Activated effector memory CD4-positive, alpha-beta T cell treated with Interleukin-2 at 50 U/mL for 16 hours (primary cell): ENCODE data around the gene LRMDA.

Experiments used
- DNase-seq: peaks from one replicate; pipeline ENCODE4 v3.0.0-alpha.2; 2020

Gene LRMDA

DNA sequence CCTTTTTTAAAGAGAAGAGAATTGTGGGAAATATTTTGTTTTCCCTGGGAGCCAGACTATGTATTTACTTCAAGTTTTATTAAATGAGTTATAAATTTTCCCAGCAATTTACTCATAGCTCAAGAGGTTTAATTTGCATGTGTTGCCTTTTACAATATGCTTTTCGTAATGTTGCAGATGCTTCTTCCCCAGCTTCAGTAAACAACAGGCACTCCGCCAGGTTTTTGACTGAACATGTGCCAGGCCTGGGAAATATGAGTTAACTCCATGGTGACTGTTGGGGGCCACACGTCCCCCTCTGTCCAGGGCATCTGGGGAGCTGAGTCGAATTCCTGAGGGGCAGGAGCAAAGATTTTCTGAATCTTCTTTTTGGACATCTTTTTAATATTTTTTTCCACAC lies 545.7 kb downstream of the LRMDA start:
- DNase-seq: no peak

GRCh38 chr10:75978213-75978612 lies 546.8 kb downstream of the LRMDA start:
- DNase-seq: no peak

DNA sequence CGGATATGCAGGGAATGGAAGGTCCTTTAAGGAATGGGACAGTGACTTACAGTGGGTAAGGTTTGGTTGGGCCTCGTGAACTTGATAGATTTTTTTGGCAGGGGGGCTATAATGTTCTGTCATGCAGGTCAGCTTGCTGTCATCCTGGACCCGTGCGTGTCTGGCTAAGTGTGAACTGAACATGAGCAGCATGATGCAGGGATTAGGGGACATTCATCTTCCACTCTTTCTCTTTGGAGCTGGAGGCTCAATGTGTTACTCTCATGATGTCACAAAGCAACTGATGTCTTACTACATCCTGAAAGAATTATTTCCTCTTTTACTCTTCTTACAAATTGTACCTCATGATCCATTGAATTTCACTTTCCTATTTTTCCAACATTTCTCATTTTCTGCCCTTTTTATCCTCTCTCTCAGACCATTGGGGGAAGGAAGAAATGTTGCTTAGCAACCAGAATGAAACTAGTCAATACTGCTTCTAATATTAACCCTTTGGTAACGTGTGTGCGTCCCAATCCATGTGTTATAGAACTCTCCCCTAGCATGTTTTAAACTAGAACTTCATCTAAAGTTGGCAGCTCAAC lies 549.1 kb downstream of the LRMDA start:
- DNase-seq: no peak

DNA sequence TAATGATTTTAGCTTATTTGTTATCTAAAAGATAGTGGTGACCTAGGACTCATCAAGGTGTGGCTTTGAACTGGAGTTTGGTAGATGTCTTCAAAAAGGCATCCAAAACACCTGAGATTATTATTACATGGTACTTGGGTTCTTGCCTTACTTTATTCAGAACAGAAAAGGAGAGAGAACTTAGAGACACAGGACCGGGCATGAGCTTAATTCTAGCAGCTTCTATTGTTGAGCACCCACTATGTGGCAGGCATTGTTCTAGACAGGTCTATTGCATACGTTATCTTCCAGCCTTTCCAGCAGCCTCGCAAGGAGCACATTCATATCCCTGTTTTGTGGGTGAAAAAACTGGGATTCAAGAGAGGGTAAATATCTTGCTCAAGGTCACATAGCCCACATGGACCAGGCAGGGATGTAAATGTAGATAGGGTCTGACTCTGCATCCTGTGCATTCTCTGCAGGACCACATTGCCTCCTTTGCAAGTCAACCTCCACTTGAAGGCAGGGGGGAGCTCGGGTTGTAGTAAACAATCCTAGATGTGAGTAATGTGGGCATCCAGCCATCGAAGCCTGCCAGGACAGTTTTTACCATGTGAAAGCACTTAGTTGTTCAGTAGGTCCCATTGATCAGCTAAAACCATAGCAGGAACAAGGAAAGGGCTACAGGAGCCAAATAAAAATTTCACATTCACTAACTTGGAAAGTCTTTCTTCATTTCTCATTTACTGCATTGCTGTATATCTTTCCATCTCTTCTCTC lies 551.4 kb downstream of the LRMDA start:
- DNase-seq: no peak

DNA sequence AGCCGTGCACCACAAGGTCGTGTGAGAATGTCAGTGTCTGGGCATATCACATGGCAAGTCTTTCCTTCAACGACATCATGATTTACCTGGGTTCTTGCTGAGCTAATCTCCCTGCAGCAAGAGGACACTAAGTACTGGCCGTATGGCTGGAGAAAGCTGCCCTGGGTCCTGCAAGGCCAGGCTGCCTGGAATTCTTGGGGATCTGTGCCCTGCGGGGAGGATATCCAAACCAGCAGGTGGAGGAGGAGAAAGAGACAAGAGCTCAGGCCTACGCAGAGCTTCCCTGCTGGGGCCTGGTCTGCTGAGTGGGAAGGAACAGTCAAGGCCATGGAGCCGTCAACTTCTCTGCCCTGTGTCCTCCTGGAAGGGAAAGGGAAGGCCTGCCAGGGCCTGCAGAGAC lies 552.6 kb downstream of the LRMDA start:
- no peak for DNase-seq

GRCh38 chr10:75987616-75988015 lies 556.2 kb downstream of the LRMDA start:
- DNase-seq: no peak

- no peak for DNase-seq
Measured at GRCh38 chr10:75994357-75995040, 563.1 kb downstream of the LRMDA start.

DNA sequence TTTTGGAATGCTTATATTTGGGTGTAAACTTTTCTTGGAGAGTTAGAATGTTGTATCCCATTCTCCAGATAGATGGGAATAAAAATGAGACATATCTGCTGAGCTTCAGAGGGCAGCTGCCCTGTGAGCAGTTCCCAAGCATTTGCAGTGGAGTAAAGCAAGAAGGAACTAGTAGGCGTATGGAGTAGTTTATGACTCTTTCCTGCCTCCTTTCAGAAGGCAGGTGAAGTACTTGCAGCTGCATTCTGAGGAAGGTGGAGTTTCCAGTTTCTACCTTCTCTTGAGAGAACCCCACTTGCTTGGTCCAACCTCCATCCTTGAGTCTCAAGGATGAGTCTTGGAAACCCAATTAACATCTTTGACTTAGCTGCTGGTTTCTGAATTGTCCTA lies 563.6 kb downstream of the LRMDA start:
- DNase-seq: no peak

DNA sequence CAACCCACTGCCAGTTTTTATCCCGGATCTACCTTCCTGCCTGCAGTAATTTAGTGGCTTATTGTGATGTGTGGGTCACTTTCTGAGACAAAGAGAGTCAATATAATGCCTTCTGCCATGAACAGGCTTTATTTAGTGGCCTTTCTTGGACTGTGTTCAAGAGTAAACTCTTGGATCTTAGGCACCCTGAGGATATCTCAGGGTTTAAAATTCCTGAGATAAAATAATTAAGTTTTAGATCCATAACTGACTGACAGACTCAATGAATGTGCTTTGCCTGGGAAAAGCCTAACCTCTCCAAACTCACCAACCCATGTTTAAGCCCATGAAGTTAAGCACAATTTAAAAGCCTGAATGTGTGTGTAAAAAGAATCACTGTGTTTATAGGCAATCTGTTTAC lies 564.3 kb downstream of the LRMDA start:
- no peak for DNase-seq

GRCh38 chr10:75999001-75999400 lies 567.6 kb downstream of the LRMDA start:
- no peak for DNase-seq

DNA sequence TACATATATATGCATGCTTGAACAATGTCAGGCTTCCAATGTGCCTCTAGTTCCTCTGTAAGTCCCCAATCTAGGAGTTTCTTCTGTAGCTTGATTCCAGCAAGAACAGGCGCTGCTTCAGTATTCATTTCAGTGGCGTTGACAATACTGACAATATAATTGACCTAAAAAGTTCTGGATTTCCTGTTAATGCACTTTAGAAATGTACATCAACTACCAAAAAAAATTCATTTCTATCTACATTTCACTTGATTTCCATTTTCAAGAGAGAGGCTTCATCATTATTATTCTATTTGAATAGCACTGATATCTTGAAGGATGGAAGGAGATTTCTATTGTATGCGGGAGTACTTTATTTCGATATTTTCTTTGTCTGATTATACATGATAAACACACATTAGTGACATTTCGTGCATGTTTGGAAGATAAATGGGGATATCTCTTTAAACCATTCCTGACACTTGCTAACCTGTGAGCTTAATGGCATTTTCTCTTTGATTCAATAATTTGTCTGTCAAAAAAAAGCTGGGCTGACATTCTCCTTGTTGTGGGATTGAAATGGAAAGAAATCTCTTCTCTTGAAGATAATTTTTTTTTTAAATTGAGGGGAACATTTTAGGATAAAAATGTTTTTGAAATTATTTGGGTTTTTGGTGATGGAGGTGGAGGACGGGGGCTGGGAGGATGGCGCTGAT lies 568.2 kb downstream of the LRMDA start:
- DNase-seq: no peak

DNA sequence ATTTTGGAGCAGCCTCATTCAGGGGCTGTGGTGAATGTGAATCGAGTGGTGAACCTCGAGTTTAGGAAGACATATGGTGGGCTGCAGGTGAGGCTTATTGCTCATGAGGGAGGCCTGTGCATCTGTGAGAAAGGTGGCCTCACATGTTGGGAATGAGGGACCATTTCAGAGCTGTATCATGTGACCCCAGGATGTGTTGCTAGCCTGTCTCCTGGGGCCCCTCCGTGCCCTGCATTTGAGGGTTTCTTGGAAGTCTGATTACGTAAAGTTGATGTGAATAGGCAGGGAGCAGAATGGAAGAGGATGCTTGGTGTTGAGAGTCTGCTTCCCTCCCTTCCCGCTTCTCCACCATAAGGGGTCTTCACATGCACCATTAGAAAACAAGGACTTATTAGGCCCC lies 569.1 kb downstream of the LRMDA start:
- no peak for DNase-seq

DNA sequence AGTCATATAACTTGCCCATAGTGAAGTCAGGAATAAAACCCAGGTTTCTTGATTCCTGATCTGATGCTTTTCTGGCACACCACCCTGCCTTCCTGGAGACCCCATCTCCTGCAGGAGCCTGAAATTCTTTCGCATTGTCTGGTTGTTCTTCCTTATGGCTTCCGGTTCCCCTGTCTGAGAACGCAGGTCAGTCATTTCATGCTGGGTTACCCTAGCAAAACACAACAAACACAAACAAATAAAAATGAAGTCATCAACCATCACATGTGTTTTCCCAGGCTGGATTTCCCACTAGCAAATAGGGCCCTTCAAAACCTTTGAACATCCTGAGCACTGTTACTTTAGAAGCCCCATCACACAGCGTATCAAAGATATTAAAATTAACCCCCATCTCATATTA lies 569.6 kb downstream of the LRMDA start:
- no peak for DNase-seq

GRCh38 chr10:76001461-76001860 lies 570.0 kb downstream of the LRMDA start:
- DNase-seq: no peak

GRCh38 chr10:76002262-76002854 lies 570.9 kb downstream of the LRMDA start:
- DNase-seq: no peak

- no peak for DNase-seq
Measured at GRCh38 chr10:76007667-76008181, 576.3 kb downstream of the LRMDA start.

DNA sequence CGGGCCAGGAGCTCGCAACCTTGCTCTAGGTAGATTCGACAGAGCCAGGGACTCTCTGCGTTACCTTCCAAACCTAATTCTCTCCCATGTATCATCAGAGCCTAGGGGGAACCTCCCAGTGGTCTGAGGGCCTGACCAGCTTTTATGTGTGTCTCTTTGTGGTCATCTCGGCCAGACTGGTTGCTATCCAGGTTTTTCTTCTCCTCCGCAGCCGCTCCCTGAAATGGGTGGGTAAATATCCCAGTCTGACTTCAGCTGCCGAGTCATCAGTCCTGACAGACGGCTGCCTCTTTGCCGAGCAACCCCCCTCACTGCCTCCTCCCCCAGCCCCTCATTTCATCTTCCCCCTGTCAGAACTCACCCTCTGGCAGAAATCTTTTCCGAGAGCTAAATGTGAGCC lies 578.1 kb downstream of the LRMDA start:
- no peak for DNase-seq

DNA sequence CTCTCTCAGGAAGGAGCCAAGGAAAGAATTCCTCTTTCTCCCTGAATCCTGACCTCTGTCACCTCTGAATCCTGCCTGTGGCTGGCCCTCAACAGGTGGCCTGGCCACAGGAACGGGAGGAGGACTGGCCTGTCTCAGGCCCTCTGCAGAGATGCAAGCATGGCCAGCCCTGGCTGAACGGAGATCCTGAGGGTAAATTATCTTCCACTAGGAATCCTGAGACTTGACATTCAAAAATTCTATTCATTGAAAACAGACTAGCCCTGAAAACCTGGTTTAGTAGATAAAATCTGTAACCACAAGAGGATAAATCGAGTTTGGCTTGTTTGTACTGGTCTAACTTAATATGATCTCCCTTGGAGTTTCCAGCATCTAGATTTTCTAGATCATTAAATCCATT lies 579.3 kb downstream of the LRMDA start:
- DNase-seq: no peak

DNA sequence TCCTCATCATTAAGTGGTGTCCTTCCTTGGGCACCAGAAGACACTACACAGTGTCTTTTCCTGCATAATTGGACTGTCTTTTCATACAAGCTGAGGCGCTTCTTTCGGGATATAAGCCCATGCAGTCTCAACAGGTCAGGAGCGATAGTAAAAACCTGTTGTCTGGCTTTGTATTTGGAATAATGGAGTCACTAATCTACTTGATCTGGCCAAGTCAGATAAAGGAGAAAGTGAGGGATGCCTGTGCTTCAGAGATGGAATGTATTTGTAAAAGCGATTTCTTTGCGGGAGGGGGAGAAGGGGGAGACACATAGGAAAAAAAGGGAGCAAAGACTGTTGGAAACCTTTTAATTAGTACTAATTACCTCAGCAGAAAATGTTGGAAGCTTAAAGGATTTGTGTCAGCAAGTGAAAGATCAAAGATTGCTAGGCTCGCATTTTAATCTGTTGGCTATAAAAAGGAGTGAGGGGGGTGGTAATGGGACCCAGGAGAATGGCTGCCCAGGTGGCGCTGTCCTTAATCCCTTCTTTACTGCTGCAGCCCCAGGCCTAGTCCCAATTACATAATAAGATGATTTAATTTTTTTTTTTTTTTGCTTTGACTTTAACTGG lies 581.4 kb downstream of the LRMDA start:
- no peak for DNase-seq

- DNase-seq: no peak
Measured at GRCh38 chr10:76015245-76015644, 583.8 kb downstream of the LRMDA start.

- no peak for DNase-seq
Measured at GRCh38 chr10:76017026-76017732, 585.8 kb downstream of the LRMDA start.
